HG02970 (cell line): ENCODE results near the gene ANKRD55.
A peak's percentile ranks its signal among the peaks of the same experiment; 100 is the strongest.
"Not testable (repeated sequence)": the region's sequence is repeated elsewhere in the genome, so short reads cannot be mapped to it uniquely, and the experiment has no call there.

Experiments
- ATAC-seq: cut with Tn5 transposase; IDR thresholded peaks from one replicate; pipeline ENCODE4 v1.9.1; 2021; ENCODE audit warnings: mild to moderate bottlenecking, moderate library complexity, moderate number of reproducible peaks; ENCODE audit not compliant: unreplicated experiment, low FRiP score

The ANKRD55 gene

GRCh38 chr5:56212130-56212879, 20.8 kb downstream of the ANKRD55 start:
- ATAC-seq, result no peak

- ATAC-seq, result no peak
Observed at GRCh38 chr5:56211298-56211865, 21.7 kb downstream of the ANKRD55 start.

- ATAC-seq, result no peak
Observed at GRCh38 chr5:56208681-56209080, 24.4 kb downstream of the ANKRD55 start.

GRCh38 chr5:56207537-56207936, 25.6 kb downstream of the ANKRD55 start:
- ATAC-seq, result no peak

GRCh38 chr5:56206126-56206910, 26.8 kb downstream of the ANKRD55 start:
- no peak for ATAC-seq

- not testable (repeated sequence) for ATAC-seq
Observed at GRCh38 chr5:56203936-56204335, 29.2 kb downstream of the ANKRD55 start.

GRCh38 chr5:56202483-56202882, 30.6 kb downstream of the ANKRD55 start:
- no peak for ATAC-seq

- ATAC-seq, result not testable (repeated sequence)
Observed at GRCh38 chr5:56201762-56202261, 31.3 kb downstream of the ANKRD55 start.

- ATAC-seq, result peak; percentile 69
Observed at GRCh38 chr5:56200971-56201666, 32.0 kb downstream of the ANKRD55 start.

GRCh38 chr5:56195016-56195415, 38.1 kb downstream of the ANKRD55 start:
- no peak for ATAC-seq

GRCh38 chr5:56192246-56192645, 40.9 kb downstream of the ANKRD55 start:
- ATAC-seq, result no peak

- no peak for ATAC-seq
Observed at GRCh38 chr5:56191656-56192055, 41.5 kb downstream of the ANKRD55 start.

GRCh38 chr5:56190497-56190896, 42.6 kb downstream of the ANKRD55 start:
- ATAC-seq, result no peak

GRCh38 chr5:56185768-56186311, 47.3 kb downstream of the ANKRD55 start:
- no peak for ATAC-seq

- ATAC-seq, result no peak
Observed at GRCh38 chr5:56183506-56183905, 49.6 kb downstream of the ANKRD55 start.

- no peak for ATAC-seq
Observed at GRCh38 chr5:56179442-56179841, 53.7 kb downstream of the ANKRD55 start.

GRCh38 chr5:56178823-56179222, 54.3 kb downstream of the ANKRD55 start:
- ATAC-seq, result no peak

GRCh38 chr5:56176871-56177533, 56.1 kb downstream of the ANKRD55 start:
- ATAC-seq, result no peak

GRCh38 chr5:56176155-56176798, 56.9 kb downstream of the ANKRD55 start:
- no peak for ATAC-seq
